Muscle of leg (tissue), 11 donors: ENCODE measurements around the gene ARAP1. TPM values are rescaled to one million over a fixed set of nuclear protein-coding genes. Genes with fewer than 3 reads are reported as not detected.
A peak's percentile ranks its signal among the peaks of the same experiment; 100 is the strongest.

ENCODE experiments used
- DNase-seq: peaks from one replicate; pipeline ENCODE4 v3.0.0; 2013
- H3K27ac ChIP-seq: one replicate; pipeline ENCODE4 v1.5.1; 2013; ENCODE audit warnings: mild to moderate bottlenecking, low read length, control low read depth
- H3K27me3 ChIP-seq: one replicate; pipeline ENCODE4 v1.6.1; 2013; ENCODE audit warnings: low read length; ENCODE audit not compliant: control insufficient read depth, insufficient read depth
- H3K36me3 ChIP-seq: one replicate; pipeline ENCODE4 v1.6.1; 2013; ENCODE audit warnings: low read length; ENCODE audit not compliant: control insufficient read depth, insufficient read depth
- H3K4me1 ChIP-seq: one replicate; pipeline ENCODE4 v1.6.1; 2013; ENCODE audit warnings: low read length; ENCODE audit not compliant: control insufficient read depth, insufficient read depth
- H3K4me3 ChIP-seq: one replicate; pipeline ENCODE4 v1.5.1; 2013; ENCODE audit warnings: low read length, control low read depth
- H3K9me3 ChIP-seq: replicated peaks from 2 replicates; pipeline ENCODE4 v1.6.1; 2013; ENCODE audit warnings: low read depth, low read length; ENCODE audit not compliant: control insufficient read depth
- WGBS: methylation state at CpG from one replicate; pipeline ENCODE4 v1.1.5; 2013; ENCODE audit warnings: missing lambda C conversion rate; ENCODE audit not compliant: insufficient coverage; 5-methylcytosine and 5-hydroxymethylcytosine counted together
- polyA plus RNA-seq, 8 donors: library from polyadenylated mRNA; unstranded; fragments of 120-200 nt; gene quantifications; one replicate each; pipeline versions ENCODE4 v1.2.1 to v1.2.3, GENCODE V29; 2013; ENCODE audit warnings: inconsistent platforms in 1 of 8, low replicate concordance in 1 of 8; ENCODE audit not compliant: insufficient read length in 8 of 8, insufficient read depth in 1 of 8
- total RNA-seq: library from RNA; stranded (reverse); fragments of 120-200 nt; gene quantifications from one replicate; pipeline ENCODE4 v1.2.4, GENCODE V29; 2013

ARAP1 gene
- total and polyA plus RNA-seq, 9 donors: 56.1 to 75.1 (median 62.8) TPM

GRCh38 chr11:72676861-72677341 lies 75.3 kb downstream of the ARAP1 start:
- Histone ChIP-seq H3K27ac (no peak overlapping the region), H3K4me3 (no peak overlapping the region), H3K27me3 (peaks cover 75% of the 10 kb centered on the region), H3K36me3 (no peaks in the 10 kb centered on the region), H3K4me1 (peaks cover 7% of the 10 kb centered on the region), H3K9me3 (no peaks in the 10 kb centered on the region)
- whole genome bisulfite sequencing: under 1% methylated on average over 30 of the region's 30 CpGs
- DNase-seq: peak; percentile 79

DNA sequence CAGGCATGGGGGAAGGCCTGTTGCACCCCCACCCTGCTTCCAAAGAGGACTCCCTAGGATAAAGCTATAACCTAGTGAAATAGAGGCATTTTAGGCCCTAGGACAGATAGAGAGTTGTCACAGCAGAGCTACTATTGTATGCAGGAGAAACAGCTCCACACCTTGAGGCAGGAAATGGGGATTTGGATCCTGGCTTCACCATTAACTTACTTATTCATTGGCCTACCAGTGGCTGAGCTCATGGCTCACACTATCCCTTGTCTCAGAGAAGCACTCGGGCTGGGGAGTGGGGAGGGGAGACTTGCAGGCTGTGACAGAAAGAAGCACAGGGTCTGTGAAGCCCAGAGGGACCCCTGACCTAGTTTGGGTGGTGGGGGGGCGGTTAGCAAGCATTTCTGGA lies 77.0 kb downstream of the ARAP1 start:
- Histone ChIP-seq H3K27ac (no peak overlapping the region), H3K4me1 (peaks cover 7% of the 10 kb centered on the region), H3K36me3 (no peaks in the 10 kb centered on the region), H3K27me3 (peaks cover 84% of the 10 kb centered on the region), H3K9me3 (no peaks in the 10 kb centered on the region), H3K4me3 (no peak overlapping the region)
- no CpG with 5 or more reads among the region's 2 CpGs for WGBS
- no peak for DNase-seq

DNA sequence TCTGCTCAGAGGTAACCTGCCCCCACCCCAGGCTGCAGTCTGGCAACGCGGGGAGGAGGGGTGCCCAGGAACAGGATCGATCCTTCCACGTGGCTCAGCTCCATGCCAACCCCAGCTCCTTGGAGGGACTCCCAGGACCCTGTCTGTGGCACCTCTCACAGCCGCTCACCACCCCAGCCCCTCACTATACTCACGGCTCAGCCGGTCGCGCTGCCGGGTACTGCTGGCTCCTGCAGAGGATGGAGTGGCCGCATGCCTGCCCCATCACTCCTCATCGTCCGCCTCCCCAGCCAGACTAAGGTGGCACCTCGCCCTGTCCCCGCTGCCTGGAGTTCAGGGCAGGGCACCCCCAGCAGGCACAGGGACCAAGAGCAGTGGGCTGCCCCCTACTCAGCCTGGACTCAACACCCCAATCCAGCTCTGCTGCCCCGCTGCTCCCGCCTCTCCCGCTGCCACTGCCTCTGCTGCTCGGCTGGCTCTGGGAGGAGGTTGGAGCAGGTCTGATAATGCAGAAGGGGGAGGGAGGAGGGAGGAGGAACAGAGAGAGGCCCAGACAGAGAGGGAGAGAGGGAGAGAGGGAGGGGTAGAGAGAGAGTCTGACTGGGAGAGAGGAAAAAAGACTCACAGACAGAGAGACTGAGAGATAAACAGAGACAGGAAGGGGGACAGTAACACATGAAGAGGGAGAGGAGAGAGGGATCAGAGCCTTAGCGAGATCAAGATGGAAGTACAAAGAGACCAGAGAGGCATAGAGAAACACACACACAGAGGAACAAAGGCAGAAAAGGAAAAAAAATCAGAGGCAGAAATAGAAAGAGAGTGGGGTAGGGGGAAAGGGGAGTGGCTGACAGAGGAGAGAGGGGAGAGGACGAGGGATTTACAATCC lies 78.0 kb downstream of the ARAP1 start, which contains the start of gene PDE2A:
Gene PDE2A, minus strand, starts transcription at position 480 of the 886 bp plus-strand sequence. Its CDS starts 215 bp downstream, at position 265.
- Histone ChIP-seq H3K4me3 (no peak within 1 kb of the TSS), H3K4me1 (peaks cover 7% of the 10 kb centered on the region), H3K27ac (no peak within 1 kb of the TSS), H3K27me3 (peaks cover 88% of the 10 kb centered on the region), H3K36me3 (no peaks in the 10 kb centered on the region), H3K9me3 (no peaks in the 10 kb centered on the region)
- DNase-seq: no peak
- WGBS: 6% methylated on average over 15 of the region's 21 CpGs

GRCh38 chr11:72673284-72673942 lies 78.8 kb downstream of the ARAP1 start:
- Histone ChIP-seq H3K27me3 (peaks cover 86% of the 10 kb centered on the region), H3K36me3 (no peaks in the 10 kb centered on the region), H3K4me3 (no peak overlapping the region), H3K9me3 (no peaks in the 10 kb centered on the region), H3K4me1 (peaks cover 7% of the 10 kb centered on the region), H3K27ac (no peak overlapping the region)
- DNase-seq: peak; percentile 29
- WGBS: 0% methylated on average over 4 of the region's 12 CpGs

DNA sequence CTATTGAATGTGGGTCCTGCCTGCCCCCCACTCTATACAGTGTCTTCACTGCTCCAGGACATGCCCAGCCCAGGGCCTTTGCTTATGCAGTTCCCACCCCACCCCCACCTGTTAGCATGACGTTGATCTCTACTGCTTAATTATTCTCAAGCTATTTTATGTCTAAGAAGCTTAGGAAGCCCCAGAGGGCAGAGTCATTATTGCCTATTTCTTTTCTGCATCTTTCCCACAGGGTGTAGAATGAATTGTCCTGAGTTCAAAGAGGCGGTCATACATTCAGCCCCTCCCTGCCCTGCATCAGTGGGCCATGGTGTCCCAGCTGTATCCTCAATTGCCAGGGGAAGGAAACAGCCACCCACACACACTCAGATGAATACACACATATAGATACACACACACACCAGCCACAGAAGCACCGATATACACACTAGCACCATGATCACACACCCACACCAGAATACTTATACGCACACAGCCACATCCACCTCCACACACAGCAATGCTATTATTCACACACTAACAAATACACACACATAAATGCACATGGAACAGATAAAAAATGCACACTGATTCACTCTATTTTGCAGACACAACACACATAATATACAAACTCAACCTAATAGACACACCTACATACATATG lies 79.5 kb downstream of the ARAP1 start:
- H3K4me1 ChIP-seq: peaks cover 7% of the 10 kb centered on the region
- H3K4me3 ChIP-seq: no peak overlapping the region
- H3K27me3 ChIP-seq: peaks cover 84% of the 10 kb centered on the region
- no peak overlapping the region for H3K27ac ChIP-seq
- 54% methylated on average over 2 of the region's 4 CpGs for WGBS
- no peaks in the 10 kb centered on the region for H3K9me3 ChIP-seq
- H3K36me3 ChIP-seq: no peaks in the 10 kb centered on the region
- DNase-seq: no peak

GRCh38 chr11:72671152-72672099 lies 80.8 kb downstream of the ARAP1 start:
- Histone ChIP-seq H3K36me3 (no peaks in the 10 kb centered on the region), H3K27me3 (peaks cover 73% of the 10 kb centered on the region), H3K4me3 (no peak overlapping the region), H3K4me1 (no peaks in the 10 kb centered on the region), H3K9me3 (peaks cover 5% of the 10 kb centered on the region), H3K27ac (no peak overlapping the region)
- no peak for DNase-seq
- WGBS: 59% methylated on average over 3 of the region's 8 CpGs

GRCh38 chr11:72670041-72670440 lies 82.2 kb downstream of the ARAP1 start:
- Histone ChIP-seq H3K4me1 (no peaks in the 10 kb centered on the region), H3K9me3 (peaks cover 5% of the 10 kb centered on the region), H3K27me3 (peaks cover 62% of the 10 kb centered on the region), H3K36me3 (no peaks in the 10 kb centered on the region), H3K4me3 (no peak overlapping the region), H3K27ac (no peak overlapping the region)
- WGBS: no CpG with 5 or more reads among the region's 4 CpGs
- DNase-seq: no peak

- no peak for DNase-seq
- 72% methylated on average over 7 of the region's 8 CpGs for WGBS
- Histone ChIP-seq H3K36me3 (no peaks in the 10 kb centered on the region), H3K9me3 (peaks cover 5% of the 10 kb centered on the region), H3K27me3 (peaks cover 61% of the 10 kb centered on the region), H3K4me1 (no peaks in the 10 kb centered on the region), H3K4me3 (no peak overlapping the region), H3K27ac (no peak overlapping the region)
Observed at GRCh38 chr11:72669527-72669926, 82.7 kb downstream of the ARAP1 start.

- no peak overlapping the region for H3K4me3 ChIP-seq
- H3K4me1 ChIP-seq: no peaks in the 10 kb centered on the region
- no peak for DNase-seq
- no CpG with 5 or more reads among the region's 7 CpGs for WGBS
- H3K27me3 ChIP-seq: peaks cover 56% of the 10 kb centered on the region
- no peaks in the 10 kb centered on the region for H3K36me3 ChIP-seq
- H3K9me3 ChIP-seq: peaks cover 5% of the 10 kb centered on the region
- H3K27ac ChIP-seq: no peak overlapping the region
Observed at GRCh38 chr11:72668629-72669347, 83.4 kb downstream of the ARAP1 start.
